Osteocyte (in vitro differentiated cells): ENCODE data around the gene TAPT1. TPM values are rescaled to one million over a fixed set of nuclear protein-coding genes. Genes with fewer than 3 reads are reported as not detected.
A peak's percentile ranks its signal among the peaks of the same experiment; 100 is the strongest.
"Not testable (repeated sequence)": the region's sequence is repeated elsewhere in the genome, so short reads cannot be mapped to it uniquely, and the experiment has no call there.

Experiments
- DNase-seq: peaks from one replicate; pipeline ENCODE4 v3.0.0; 2021; ENCODE audit warnings: mixed read lengths; ENCODE audit not compliant: unreplicated experiment; ENCODE audit errors: extremely low spot score
- H3K27ac Mint-ChIP-seq: one replicate; pipeline ENCODE4 v1.8.0; 2021; ENCODE audit warnings: mild to moderate bottlenecking, mixed read lengths; ENCODE audit not compliant: unreplicated experiment
- H3K27me3 Mint-ChIP-seq: one replicate; pipeline ENCODE4 v1.8.0; 2021; ENCODE audit warnings: mixed read lengths; ENCODE audit not compliant: unreplicated experiment
- H3K36me3 Mint-ChIP-seq: one replicate; pipeline ENCODE4 v1.8.0; 2021; ENCODE audit warnings: mixed read lengths; ENCODE audit not compliant: unreplicated experiment
- H3K4me1 Mint-ChIP-seq: one replicate; pipeline ENCODE4 v1.8.0; 2021; ENCODE audit warnings: mixed read lengths; ENCODE audit not compliant: unreplicated experiment
- H3K4me3 Mint-ChIP-seq: one replicate; pipeline ENCODE4 v1.8.0; 2021; ENCODE audit warnings: mild to moderate bottlenecking, moderate library complexity, mixed read lengths; ENCODE audit not compliant: unreplicated experiment
- H3K9me3 Mint-ChIP-seq: one replicate; pipeline ENCODE4 v1.8.0; 2021; ENCODE audit warnings: mixed read lengths; ENCODE audit not compliant: unreplicated experiment
- total RNA-seq: library from RNA; stranded (reverse); gene quantifications from 2 replicates; pipeline ENCODE4 v1.2.1, GENCODE V29; 2021
- TF ChIP-seq, protein P1 (sequence below): fragments of 200-600 bp; sonication (generic); IDR thresholded peaks from 2 replicates; pipeline ENCODE4 v1.5.0; 2021; ENCODE audit warnings: antibody characterized with exemption, mild to moderate bottlenecking, moderate library complexity

Gene TAPT1
- total RNA-seq, 1 donor from 2014 or later, result 31.7 TPM

- peaks cover 6% of the 10 kb centered on the region for H3K27me3 Mint-ChIP-seq
- peak; percentile 32 for DNase-seq
- H3K9me3 Mint-ChIP-seq, result peaks cover 12% of the 10 kb centered on the region
- peaks cover 7% of the 10 kb centered on the region for H3K4me1 Mint-ChIP-seq
- TF ChIP-seq, protein P1, sequence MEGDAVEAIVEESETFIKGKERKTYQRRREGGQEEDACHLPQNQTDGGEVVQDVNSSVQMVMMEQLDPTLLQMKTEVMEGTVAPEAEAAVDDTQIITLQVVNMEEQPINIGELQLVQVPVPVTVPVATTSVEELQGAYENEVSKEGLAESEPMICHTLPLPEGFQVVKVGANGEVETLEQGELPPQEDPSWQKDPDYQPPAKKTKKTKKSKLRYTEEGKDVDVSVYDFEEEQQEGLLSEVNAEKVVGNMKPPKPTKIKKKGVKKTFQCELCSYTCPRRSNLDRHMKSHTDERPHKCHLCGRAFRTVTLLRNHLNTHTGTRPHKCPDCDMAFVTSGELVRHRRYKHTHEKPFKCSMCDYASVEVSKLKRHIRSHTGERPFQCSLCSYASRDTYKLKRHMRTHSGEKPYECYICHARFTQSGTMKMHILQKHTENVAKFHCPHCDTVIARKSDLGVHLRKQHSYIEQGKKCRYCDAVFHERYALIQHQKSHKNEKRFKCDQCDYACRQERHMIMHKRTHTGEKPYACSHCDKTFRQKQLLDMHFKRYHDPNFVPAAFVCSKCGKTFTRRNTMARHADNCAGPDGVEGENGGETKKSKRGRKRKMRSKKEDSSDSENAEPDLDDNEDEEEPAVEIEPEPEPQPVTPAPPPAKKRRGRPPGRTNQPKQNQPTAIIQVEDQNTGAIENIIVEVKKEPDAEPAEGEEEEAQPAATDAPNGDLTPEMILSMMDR, result no peak
- no peak overlapping the region for H3K4me3 Mint-ChIP-seq
- no peak overlapping the region for H3K27ac Mint-ChIP-seq
- no peaks in the 10 kb centered on the region for H3K36me3 Mint-ChIP-seq
These were observed 75.6 kb downstream of the TAPT1 start for GRCh38 chr4:16150716-16151115.

- H3K4me1 Mint-ChIP-seq, H3K27me3 Mint-ChIP-seq, H3K36me3 Mint-ChIP-seq, H3K4me3 Mint-ChIP-seq, DNase-seq, H3K27ac Mint-ChIP-seq: not testable (repeated sequence)
- H3K9me3 Mint-ChIP-seq, result peaks cover 23% of the 10 kb centered on the region
These were observed 81.4 kb downstream of the TAPT1 start for GRCh38 chr4:16144913-16145312.

GRCh38 chr4:16142598-16143310 is 83.5 kb downstream of the TAPT1 start:
- no peak for DNase-seq
- peaks cover 10% of the 10 kb centered on the region for H3K4me1 Mint-ChIP-seq
- H3K9me3 Mint-ChIP-seq, result peaks cover 23% of the 10 kb centered on the region
- TF ChIP-seq, protein P1, result no peak
- H3K4me3 Mint-ChIP-seq, result no peak overlapping the region
- H3K27ac Mint-ChIP-seq, result no peak overlapping the region
- peaks cover 10% of the 10 kb centered on the region for H3K27me3 Mint-ChIP-seq
- H3K36me3 Mint-ChIP-seq, result no peaks in the 10 kb centered on the region

GRCh38 chr4:16140879-16141249 is 85.4 kb downstream of the TAPT1 start:
- Mint-ChIP-seq H3K27me3 (peaks cover 11% of the 10 kb centered on the region), H3K36me3 (no peaks in the 10 kb centered on the region), H3K4me3 (no peak overlapping the region), H3K27ac (no peak overlapping the region), H3K4me1 (peaks cover 10% of the 10 kb centered on the region), H3K9me3 (peaks cover 13% of the 10 kb centered on the region)
- TF ChIP-seq, protein P1, result no peak
- DNase-seq, result no peak

DNA sequence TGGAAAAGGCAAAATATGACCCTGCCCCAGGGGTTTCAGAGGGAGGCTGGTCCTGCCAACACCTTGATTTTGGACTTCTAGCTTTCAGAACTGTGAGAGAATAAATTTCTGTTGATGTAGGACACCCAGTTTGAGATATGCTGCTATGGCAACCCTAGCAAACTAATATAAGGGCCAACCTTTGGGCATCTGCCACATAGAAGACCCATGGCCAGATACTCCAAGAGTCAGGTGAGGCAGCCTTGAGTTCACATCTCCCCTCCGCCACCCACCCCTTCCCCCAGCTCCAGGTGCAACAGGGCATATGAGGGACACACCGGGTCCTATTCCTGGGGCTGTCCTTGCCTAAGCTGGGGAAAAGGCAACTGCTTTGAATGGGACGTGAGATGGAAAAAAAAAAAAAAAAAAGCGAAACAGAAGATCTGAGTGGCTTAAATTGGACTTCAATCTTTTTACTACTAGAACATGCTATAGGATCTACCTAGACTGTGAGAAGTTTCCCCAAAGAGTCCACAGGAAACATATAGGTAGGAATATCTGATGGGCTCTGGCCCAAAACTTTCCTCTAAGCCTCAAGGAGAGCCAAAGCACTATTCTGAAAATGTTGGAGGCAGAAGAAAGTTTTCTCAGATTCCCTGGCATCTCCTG is 85.9 kb downstream of the TAPT1 start:
- Mint-ChIP-seq H3K27ac (no peak overlapping the region), H3K27me3 (peaks cover 13% of the 10 kb centered on the region), H3K36me3 (no peaks in the 10 kb centered on the region), H3K4me1 (peaks cover 10% of the 10 kb centered on the region), H3K4me3 (no peak overlapping the region), H3K9me3 (peaks cover 7% of the 10 kb centered on the region)
- TF ChIP-seq, protein P1, result no peak
- no peak for DNase-seq
